Stimulated activated effector memory CD8-positive, alpha-beta T cell treated with anti-CD3 and anti-CD28 coated beads, Interleukin-12 subunit alpha, Interleukin-12 subunit beta, amount 100 ng/mL, for 72 hours (primary cell): ENCODE results near the gene HTR1E.
"Not testable (repeated sequence)": the region's sequence is repeated elsewhere in the genome, so short reads cannot be mapped to it uniquely, and the experiment has no call there.

ENCODE experiments used
- ATAC-seq: fragments of 150-1000 bp; cut with Tn5 transposase; 2 replicates; pipeline ENCODE4 v1.10.0; 2021
- DNase-seq, 2 donors: peaks; one replicate each; pipeline ENCODE4 v3.0.0; 2021 to 2022; ENCODE audit warnings: low spot score in 2 of 2
- H3K27ac Mint-ChIP-seq: one replicate; pipeline ENCODE4 v1.8.0; 2022; ENCODE audit warnings: mild to moderate bottlenecking, mixed read lengths
- H3K36me3 Mint-ChIP-seq: one replicate; pipeline ENCODE4 v1.8.0; 2022; ENCODE audit warnings: mild to moderate bottlenecking, mixed read lengths
- H3K4me1 Mint-ChIP-seq: one replicate; pipeline ENCODE4 v1.8.0; 2022; ENCODE audit warnings: mixed read lengths
- H3K4me3 Mint-ChIP-seq: one replicate; pipeline ENCODE4 v1.8.0; 2022; ENCODE audit warnings: mild to moderate bottlenecking, mixed read lengths
- H3K9me3 Mint-ChIP-seq: one replicate; pipeline ENCODE4 v1.8.0; 2022; ENCODE audit warnings: mixed read lengths

Gene HTR1E, protein sequence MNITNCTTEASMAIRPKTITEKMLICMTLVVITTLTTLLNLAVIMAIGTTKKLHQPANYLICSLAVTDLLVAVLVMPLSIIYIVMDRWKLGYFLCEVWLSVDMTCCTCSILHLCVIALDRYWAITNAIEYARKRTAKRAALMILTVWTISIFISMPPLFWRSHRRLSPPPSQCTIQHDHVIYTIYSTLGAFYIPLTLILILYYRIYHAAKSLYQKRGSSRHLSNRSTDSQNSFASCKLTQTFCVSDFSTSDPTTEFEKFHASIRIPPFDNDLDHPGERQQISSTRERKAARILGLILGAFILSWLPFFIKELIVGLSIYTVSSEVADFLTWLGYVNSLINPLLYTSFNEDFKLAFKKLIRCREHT

DNA sequence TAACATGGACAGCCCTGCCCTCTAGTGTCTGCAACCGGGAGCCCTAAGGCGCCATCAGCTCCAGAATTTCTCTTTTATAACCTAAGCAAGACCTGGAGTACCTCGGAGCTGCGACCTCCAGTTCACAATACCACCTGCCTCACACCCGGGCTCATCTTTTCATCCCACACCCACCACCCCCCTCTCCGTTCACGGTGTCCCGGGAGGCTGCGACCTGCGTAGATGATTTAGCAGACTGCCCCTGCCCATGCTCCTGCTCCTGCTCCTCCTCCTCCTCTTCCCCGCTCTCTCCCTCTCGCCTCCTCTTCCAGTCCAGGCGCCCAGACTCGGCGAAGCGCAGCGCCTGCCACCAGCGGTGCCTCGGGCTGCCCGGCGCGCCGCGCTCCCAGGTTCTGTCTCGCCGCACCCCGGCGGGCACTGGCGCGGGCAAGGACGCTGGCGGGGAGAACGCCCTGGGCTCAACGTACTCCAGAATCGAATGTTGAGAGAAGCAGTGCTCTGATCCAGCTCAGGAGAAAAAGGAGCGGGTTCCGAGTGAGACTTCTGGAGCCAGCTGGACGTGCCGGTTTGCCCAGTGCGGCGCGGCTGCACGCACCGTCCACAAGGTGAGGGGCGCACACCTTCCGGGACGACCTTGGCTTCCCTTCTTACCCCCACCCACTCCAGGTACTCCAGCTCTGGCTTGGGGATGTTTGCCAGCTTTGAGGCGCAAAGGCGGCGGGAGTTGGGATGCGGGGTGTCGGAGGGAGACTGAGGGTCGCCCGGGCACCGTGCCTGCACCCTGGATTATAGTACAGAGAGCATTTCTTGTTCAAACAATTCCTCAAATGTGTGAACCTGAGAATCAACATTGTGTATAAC lies at the start of gene HTR1E:
Gene HTR1E, plus strand, starts transcription at position 310 of the 861 bp plus-strand sequence. CDS start 77,807 bp downstream, outside the sequence.
- no peak within 1 kb of the TSS for H3K4me3 Mint-ChIP-seq
- DNase-seq (no peak), ATAC-seq (peak; percentile 57)
- no peak within 1 kb of the TSS for H3K27ac Mint-ChIP-seq
- H3K4me1 Mint-ChIP-seq = no peaks in the 10 kb centered on the region
- H3K9me3 Mint-ChIP-seq = no peaks in the 10 kb centered on the region
- H3K36me3 Mint-ChIP-seq = no peaks in the 10 kb centered on the region

DNA sequence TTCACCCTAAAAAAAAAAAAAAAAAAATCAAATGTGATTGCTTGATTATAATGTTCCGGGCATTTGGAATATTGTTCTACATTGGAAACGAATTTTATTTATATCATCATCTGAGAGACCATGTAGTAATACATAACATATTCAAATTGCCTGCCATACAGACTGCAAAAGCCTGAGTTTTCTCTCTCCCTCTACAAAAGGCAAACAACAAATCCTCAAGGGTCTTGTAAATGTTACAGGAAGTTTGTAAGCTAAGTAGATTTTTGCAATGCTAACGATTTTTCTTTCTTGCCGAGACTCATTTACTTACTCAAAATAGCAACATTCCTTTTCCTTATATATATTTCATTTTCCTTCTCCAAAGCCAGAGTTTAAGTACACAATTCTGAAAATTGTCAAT lies 49.0 kb upstream of the HTR1E start:
- Mint-ChIP-seq H3K4me1 (no peaks in the 10 kb centered on the region), H3K4me3 (no peak overlapping the region)

DNA sequence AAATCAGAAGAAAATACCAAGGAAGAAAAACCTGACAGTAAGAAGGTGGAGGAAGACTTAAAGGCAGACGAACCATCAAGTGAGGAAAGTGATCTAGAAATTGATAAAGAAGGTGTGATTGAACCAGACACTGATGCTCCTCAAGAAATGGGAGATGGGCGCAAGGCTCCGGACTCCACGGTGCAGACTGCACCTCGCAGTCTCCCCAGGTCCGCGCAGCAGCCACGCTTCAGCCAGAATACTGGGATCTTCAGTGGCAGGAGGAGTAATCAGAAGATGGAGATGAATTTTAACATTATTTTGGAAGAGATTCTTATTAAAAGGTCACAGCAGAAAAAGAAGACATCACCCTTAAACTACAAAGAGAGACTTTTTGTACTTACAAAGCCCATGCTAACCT lies 40.1 kb upstream of the HTR1E start:
- ATAC-seq, DNase-seq, H3K4me1 Mint-ChIP-seq, H3K27ac Mint-ChIP-seq, H3K36me3 Mint-ChIP-seq, H3K4me3 Mint-ChIP-seq: not testable (repeated sequence)
- peaks cover 12% of the 10 kb centered on the region for H3K9me3 Mint-ChIP-seq

More for the DNA sequence above, 49.0 kb upstream of the HTR1E start:
- Mint-ChIP-seq H3K27ac (no peak overlapping the region), H3K36me3 (no peaks in the 10 kb centered on the region), H3K9me3 (peaks cover 9% of the 10 kb centered on the region)
- DNase-seq = no peak
- no peak for ATAC-seq

DNA sequence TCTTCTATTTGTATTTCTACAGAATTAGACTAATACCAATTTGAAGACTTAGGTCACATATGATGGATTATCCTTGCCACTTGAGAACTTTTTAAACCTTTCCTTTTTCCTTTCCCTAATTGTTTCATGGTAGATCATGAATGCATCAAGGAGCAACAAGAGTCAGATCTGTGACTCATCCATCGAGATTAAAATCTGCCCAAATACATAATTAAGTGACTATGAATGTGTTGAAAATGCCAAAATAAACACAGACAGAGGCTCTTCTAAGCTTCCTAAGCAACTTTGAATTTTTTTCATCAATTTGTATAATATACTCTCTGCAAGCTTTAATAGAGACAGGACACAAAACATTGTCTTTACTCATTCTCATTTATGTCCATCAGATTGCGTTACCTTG lies 23.5 kb upstream of the HTR1E start:
- H3K27ac Mint-ChIP-seq = no peak overlapping the region
- DNase-seq (no peak), ATAC-seq (no peak)
- H3K9me3 Mint-ChIP-seq = peaks cover 4% of the 10 kb centered on the region
- H3K4me3 Mint-ChIP-seq = no peak overlapping the region
- no peaks in the 10 kb centered on the region for H3K4me1 Mint-ChIP-seq
- no peaks in the 10 kb centered on the region for H3K36me3 Mint-ChIP-seq

DNA sequence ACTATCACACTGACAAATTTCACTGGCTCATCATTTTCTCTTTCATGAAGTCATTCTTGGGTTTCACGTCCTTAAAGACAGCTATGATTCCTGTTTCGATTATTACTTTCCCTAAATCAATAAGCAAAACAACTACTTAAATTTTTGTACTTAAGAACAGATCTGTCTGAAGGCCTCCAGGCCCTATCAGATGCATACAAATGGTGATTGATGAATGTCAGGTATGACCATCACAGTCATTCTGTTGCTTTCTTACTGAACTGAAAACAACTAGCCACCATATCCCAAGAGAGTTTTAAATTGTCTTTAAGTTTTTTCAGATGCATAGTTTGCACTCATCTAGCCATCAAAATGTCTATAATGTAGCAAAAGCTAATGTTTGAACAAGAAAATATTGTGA lies 20.9 kb upstream of the HTR1E start:
- Mint-ChIP-seq H3K27ac (no peak overlapping the region), H3K36me3 (no peaks in the 10 kb centered on the region), H3K9me3 (peaks cover 4% of the 10 kb centered on the region), H3K4me3 (no peak overlapping the region), H3K4me1 (no peaks in the 10 kb centered on the region)
- ATAC-seq (no peak), DNase-seq (no peak)

DNA sequence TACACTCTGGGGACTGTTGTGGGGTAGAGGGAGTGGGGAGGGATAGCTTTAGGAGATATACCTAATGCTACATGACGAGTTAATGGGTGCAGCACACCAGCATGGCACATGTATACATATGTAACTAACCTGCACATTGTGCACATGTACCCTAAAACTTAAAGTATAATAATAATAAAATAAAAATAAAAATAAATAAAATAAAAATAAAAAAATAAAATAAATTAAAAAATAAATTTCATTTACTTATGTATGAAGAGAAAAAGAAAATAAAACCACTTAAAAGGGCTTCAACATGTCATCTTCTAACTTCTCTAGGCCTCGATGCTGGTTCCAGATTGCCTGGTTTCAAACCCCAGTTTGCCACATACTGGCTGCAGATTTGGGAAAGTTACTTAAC lies 10.2 kb upstream of the HTR1E start:
- DNase-seq, H3K4me1 Mint-ChIP-seq, H3K9me3 Mint-ChIP-seq, H3K36me3 Mint-ChIP-seq, ATAC-seq, H3K4me3 Mint-ChIP-seq, H3K27ac Mint-ChIP-seq: not testable (repeated sequence)

DNA sequence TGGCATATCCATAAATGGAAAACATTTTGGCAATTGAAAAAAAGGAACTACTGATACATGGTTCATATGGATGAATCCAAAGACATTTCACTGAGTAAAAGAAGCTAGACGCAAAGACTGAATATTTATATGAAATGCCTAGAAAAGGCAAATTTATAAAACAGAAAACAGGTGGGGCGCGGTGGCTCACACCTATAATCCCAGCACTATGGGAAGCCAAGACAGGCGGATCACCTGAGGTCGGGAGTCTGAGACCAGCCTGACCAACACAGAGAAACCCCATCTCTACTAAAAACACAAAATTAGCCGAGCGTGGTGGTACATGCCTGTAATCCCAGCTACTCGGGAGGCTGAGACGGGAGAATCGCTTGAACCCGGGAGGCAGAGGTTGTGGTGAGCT lies 9.5 kb upstream of the HTR1E start:
- H3K36me3 Mint-ChIP-seq, H3K4me3 Mint-ChIP-seq, DNase-seq, ATAC-seq, H3K27ac Mint-ChIP-seq, H3K4me1 Mint-ChIP-seq, H3K9me3 Mint-ChIP-seq: not testable (repeated sequence)

DNA sequence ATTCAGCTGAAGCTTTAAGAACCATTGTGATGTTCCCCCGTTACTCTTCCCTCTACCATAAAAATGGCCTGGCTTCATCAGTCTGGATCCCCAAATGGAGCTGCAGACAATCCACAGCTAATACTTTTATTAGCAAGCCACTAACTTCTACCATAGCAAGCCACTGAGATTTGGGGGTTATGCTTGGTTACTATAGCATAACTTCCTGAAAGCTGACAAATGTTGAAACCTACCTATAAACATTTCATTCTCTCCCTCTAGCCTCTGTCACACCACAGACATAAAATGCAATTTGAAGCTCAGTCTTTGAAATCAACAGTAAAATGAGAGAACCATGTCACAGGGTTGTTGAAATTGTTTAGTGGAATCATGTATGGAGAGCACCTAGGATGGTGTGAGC lies 3.0 kb upstream of the HTR1E start:
- Mint-ChIP-seq H3K9me3 (no peaks in the 10 kb centered on the region), H3K36me3 (no peaks in the 10 kb centered on the region), H3K4me3 (no peak overlapping the region), H3K27ac (no peak overlapping the region), H3K4me1 (no peaks in the 10 kb centered on the region)
- no peak for DNase-seq
- no peak for ATAC-seq

DNA sequence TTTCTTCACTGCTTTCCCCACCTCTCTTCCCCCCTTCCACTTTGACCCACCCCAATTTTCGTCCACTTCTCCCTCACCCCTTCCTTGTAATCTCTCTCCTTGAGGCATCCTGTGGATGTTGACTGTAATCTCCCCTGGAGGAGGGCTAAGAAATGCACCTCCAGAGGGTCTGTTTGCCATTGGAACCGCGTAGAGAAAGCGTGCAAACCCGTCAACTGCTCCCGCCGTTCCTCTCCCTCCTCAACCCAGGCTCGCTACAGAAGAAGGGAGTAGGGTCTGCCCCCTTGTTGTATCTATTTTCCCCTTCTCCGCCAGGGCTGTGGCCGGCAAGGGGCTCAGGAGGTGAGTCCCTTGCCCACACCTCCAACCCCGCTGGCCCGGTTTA lies 502 bp upstream of the HTR1E start:
- H3K9me3 Mint-ChIP-seq = no peaks in the 10 kb centered on the region
- H3K4me3 Mint-ChIP-seq = no peak overlapping the region
- ATAC-seq (no peak), DNase-seq (no peak)
- no peaks in the 10 kb centered on the region for H3K4me1 Mint-ChIP-seq
- no peak overlapping the region for H3K27ac Mint-ChIP-seq
- no peaks in the 10 kb centered on the region for H3K36me3 Mint-ChIP-seq

DNA sequence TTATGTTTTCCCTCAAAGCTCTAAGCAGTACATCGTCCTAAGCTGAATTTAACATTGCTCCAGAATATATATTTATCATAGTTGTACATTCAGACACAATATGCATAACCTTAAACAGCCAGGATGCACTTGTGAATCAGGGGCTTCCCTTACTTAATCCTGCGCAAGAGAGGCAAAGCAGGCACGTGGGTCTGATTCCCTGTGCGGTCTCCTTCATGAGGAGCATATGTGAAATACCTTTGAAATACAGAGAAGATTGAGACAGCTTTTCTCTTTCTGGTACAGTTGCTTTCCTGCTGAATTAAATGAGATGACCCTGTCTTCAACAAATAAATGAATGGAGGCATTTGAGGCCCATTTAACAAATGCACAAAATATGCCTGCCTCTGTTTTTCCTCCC lies 1.5 kb downstream of the HTR1E start:
- H3K4me1 Mint-ChIP-seq = no peaks in the 10 kb centered on the region
- H3K9me3 Mint-ChIP-seq = no peaks in the 10 kb centered on the region

DNA sequence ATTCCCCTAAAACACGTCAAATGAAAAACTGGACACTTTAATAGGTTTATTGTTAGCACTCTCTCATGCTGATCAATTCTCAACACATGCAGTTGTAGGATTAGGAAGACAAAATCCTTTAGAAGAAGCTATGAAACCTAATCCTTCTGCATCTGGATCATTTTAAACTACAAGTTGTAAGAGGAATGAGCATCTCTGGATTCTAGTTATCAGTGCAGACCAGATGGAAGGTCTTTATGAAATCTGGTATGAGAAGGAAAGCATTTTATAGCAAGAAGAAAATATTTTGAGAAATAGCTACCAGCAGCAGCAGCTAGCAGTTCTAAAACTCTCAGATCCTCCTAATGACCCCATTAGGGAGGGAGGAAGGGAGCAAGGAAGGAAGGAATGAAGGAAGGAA lies 4.1 kb downstream of the HTR1E start:
- no peak overlapping the region for H3K27ac Mint-ChIP-seq
- H3K9me3 Mint-ChIP-seq = no peaks in the 10 kb centered on the region
- H3K36me3 Mint-ChIP-seq = no peaks in the 10 kb centered on the region
- ATAC-seq (no peak), DNase-seq (no peak)
- H3K4me3 Mint-ChIP-seq = no peak overlapping the region
- H3K4me1 Mint-ChIP-seq = no peaks in the 10 kb centered on the region

More for the DNA sequence above, 1.5 kb downstream of the HTR1E start:
- Mint-ChIP-seq H3K27ac (no peak overlapping the region), H3K4me3 (no peak overlapping the region), H3K36me3 (no peaks in the 10 kb centered on the region)
- DNase-seq = no peak
- ATAC-seq = no peak

DNA sequence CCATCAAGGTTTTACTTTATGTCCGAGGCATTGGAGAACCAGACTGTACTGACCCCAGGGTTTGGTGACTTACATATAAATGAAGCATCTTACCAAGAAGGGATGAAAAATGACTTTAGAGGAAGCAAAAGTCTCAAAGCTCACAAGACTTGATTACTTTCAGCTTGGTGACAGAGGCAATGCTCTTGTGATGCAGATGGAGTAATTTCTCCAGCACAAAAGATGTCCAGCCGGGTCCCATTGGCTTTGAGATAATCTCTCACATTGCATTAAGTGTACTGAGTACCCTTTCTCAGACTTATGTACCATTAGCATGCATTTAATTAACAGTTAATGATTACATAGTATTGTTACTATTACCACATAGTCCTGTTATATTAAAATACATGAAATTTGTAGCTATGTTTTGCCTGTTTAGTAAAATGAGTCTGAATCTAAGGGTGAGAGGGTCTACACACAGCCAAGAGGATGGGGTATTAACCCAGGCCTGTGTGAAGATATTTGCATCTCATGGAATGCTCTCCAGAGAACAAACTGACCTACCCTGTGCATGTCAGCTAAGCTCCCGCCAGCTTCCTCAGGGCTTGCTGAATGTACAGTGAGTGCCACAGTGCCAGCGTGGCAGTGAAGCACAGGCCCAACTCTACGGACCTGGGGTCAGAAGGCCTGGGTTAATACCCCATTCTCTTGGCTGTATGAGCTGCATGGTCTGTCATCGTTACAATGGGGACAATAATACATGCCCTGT lies 5.6 kb downstream of the HTR1E start:
- Mint-ChIP-seq H3K27ac (no peak overlapping the region), H3K4me1 (no peaks in the 10 kb centered on the region), H3K4me3 (no peak overlapping the region), H3K9me3 (no peaks in the 10 kb centered on the region), H3K36me3 (no peaks in the 10 kb centered on the region)
- DNase-seq (no peak), ATAC-seq (peak; percentile 51)

DNA sequence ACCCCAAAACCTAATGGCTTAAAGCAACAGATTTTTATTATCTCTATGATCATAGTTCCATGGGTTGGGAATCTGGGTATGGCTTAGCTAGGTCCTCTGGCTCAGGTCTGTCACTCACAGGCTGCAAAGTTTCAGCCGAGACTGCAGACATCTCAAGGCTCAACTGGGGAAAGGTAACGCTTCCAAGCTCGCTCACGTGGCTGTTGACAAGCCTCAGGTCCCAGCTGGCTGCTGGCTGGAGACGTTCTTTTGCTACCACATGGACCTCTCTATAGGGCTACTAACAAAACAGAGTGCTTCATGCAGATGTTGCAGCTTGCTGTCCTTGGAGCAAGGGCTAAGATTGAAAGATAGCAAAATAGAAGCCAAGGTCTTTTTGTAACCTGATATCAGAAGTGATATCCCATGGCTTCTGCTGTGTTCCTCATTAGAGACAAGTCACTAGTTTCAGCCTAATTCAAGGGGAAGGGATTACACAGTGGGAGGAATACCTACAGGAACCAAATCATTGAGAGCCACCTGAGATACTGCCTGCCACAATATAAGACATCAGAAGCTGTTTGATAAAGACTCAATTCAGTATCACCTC lies 6.6 kb downstream of the HTR1E start:
- H3K9me3 Mint-ChIP-seq = no peaks in the 10 kb centered on the region
- no peak overlapping the region for H3K27ac Mint-ChIP-seq
- ATAC-seq (peak; percentile 28), DNase-seq (no peak)
- no peak overlapping the region for H3K4me3 Mint-ChIP-seq
- no peaks in the 10 kb centered on the region for H3K36me3 Mint-ChIP-seq
- no peaks in the 10 kb centered on the region for H3K4me1 Mint-ChIP-seq

DNA sequence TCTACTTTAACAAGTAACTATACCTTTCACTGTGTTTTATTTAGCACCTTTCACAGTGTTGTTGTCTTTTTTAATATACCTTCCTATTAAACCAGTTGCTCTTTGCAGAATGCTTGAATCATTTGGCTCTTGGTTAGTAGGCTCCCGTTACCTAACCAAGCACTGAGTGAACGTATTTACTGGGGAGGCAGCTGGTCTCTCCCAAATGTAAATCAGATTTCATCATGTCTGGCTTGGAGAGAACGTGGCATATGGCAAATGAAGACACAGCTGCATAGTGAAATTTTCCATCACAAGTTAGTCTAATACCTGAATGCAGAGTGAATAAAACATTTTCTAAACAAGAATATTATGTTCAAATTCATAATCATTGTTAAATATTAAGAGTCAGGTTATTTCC lies 12.4 kb downstream of the HTR1E start:
- no peaks in the 10 kb centered on the region for H3K4me1 Mint-ChIP-seq
- H3K9me3 Mint-ChIP-seq = no peaks in the 10 kb centered on the region
- no peak overlapping the region for H3K4me3 Mint-ChIP-seq
- no peaks in the 10 kb centered on the region for H3K36me3 Mint-ChIP-seq
- DNase-seq (no peak), ATAC-seq (no peak)
- H3K27ac Mint-ChIP-seq = no peak overlapping the region

DNA sequence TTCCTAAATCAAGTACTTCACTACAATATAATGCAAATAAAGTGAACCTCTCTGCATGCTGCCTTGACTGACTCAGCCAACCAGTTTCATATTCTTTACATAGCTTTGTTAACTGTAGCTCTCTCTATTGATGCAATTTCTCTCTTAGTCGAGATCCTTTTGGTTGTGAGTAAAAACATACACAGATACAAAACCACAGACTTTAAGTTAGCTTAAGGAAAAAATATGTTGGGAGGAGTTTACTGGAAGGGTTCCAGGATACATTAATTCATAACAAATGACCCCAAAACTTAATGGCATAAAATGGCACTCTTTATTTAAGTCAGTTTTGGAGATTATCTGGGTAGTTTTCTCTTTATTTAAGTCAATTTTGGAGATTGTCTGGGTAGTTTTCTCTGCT lies 15.7 kb downstream of the HTR1E start:
- DNase-seq (no peak), ATAC-seq (no peak)
- H3K36me3 Mint-ChIP-seq = no peaks in the 10 kb centered on the region
- H3K27ac Mint-ChIP-seq = no peak overlapping the region
- no peaks in the 10 kb centered on the region for H3K9me3 Mint-ChIP-seq
- no peak overlapping the region for H3K4me3 Mint-ChIP-seq
- no peaks in the 10 kb centered on the region for H3K4me1 Mint-ChIP-seq
